Adrenal gland (tissue), 12 donors: ENCODE data around the gene KRT31. TPM values are rescaled to one million over a fixed set of nuclear protein-coding genes. Genes with fewer than 3 reads are reported as not detected.

ENCODE experiments used
- DNase-seq, 7 donors: peaks; one replicate each; pipeline ENCODE4 v3.0.0-alpha.2; 2019 to 2020
- H3K27ac ChIP-seq, 5 donors: fragments of 200-600 bp; sonication (generic) in 4 of 5; 1 replicate in 3 of 5; 2 replicates in 2 of 5; pipeline versions ENCODE4 v1.5.1 to v1.8.0; 2016 to 2020; ENCODE audit warnings: mild to moderate bottlenecking in 1 of 5
- H3K27me3 ChIP-seq: fragments of 200-600 bp; 2 replicates; pipeline ENCODE4 v1.8.0; 2021
- H3K36me3 ChIP-seq, 2 donors: fragments of 200-600 bp; replicated peaks in 1 of 2; 1 replicate in 1 of 2; 2 replicates in 1 of 2; pipeline versions ENCODE4 v1.5.1 to v1.8.0; 2018 to 2022
- H3K4me1 ChIP-seq, 2 donors: fragments of 200-600 bp; replicated peaks in 1 of 2; 1 replicate in 1 of 2; 2 replicates in 1 of 2; pipeline versions ENCODE4 v1.5.1 to v1.8.0; 2018 to 2021
- H3K4me3 ChIP-seq, 4 donors: fragments of 200-600 bp; sonication (generic) in 3 of 4; one replicate each; pipeline ENCODE4 v1.5.1; 2016 to 2018
- H3K9me3 ChIP-seq, 3 donors: fragments of 200-600 bp; sonication (generic) in 1 of 3; replicated peaks in 1 of 3; 1 replicate in 2 of 3; 2 replicates in 1 of 3; pipeline versions ENCODE4 v1.5.1 to v1.8.0; 2016 to 2021
- CTCF ChIP-seq, 6 experiments: fragments of 450-650 bp in 4 of 6; fragments of 200-600 bp in 2 of 6; sonication (generic) in 1 of 6; IDR thresholded peaks; 1 replicate in 5 of 6; 2 replicates in 1 of 6; pipeline versions ENCODE4 v1.5.1 to v1.8.0; 2016 to 2021; ENCODE audit warnings: antibody characterized with exemption in 6 of 6, mild to moderate bottlenecking in 2 of 6, moderate library complexity in 1 of 6
- POLR2A ChIP-seq, 2 donors: fragments of 450-650 bp; IDR thresholded peaks; one replicate each; pipeline ENCODE4 v1.6.1; 2017; ENCODE audit warnings: antibody characterized with exemption in 2 of 2, mild to moderate bottlenecking in 2 of 2, moderate library complexity in 1 of 2
- WGBS, 4 donors: extraction: QIAGEN DNeasy Blood & Tissue Kit in 2 of 4; methylation state at CpG; one replicate each; pipeline versions ENCODE4 v1.1.5 to v1.1.7; 2013 to 2017; 5-methylcytosine and 5-hydroxymethylcytosine counted together
- intact Hi-C, 2 donors: fragments of 100-400 bp; cut with DNase I; formaldehyde crosslinking; loops; one replicate each; pipeline versions ENCODE4 v1.14.1 to v1.15.0; 2022 to 2023
- polyA plus RNA-seq, 3 donors: library from polyadenylated mRNA; stranded (reverse); fragments of 200-250 nt in 2 of 3; fragments of 350-450 nt in 1 of 3; fragmentation: Illumina TruSeq in 1 of 3; extraction: RNeasy Lipid Tissue Mini Kit (QIAGEN cat#74804) in 1 of 3; gene quantifications; one replicate each; pipeline ENCODE4 v1.2.3, GENCODE V29; 2013 to 2014
- total RNA-seq, 9 donors: library from RNA; depleted of rRNA in 4 of 9; stranded (reverse); fragments of >200 nt in 4 of 9; fragments of 120-200 nt in 1 of 9; fragmentation: NEBNext Ultra II Directional in 1 of 9; extraction: Animal tissue kit (Norgen Biotek cat#: 25700) in 1 of 9; gene quantifications; one replicate each; pipeline versions ENCODE4 v1.1.0 to v1.2.4, GENCODE V29; 2013 to 2023
- donor health status: healthy with polysubstance abuse.
- donor health status: Bipolar disorder and iron deficiency.
- donor health status: DM: yes; HTN: yes; CAD: no.
- donor health status: DM: no; HTN: no; CAD: no.
- donor health status: DM: no; HTN: no; CAD: no.
- donor health status: DM: yes; HTN: yes; CAD: no.

Gene KRT31
- total and polyA plus RNA-seq, 12 donors, result not detected

- no peak for DNase-seq
- no peaks in the 10 kb centered on the region for H3K27me3 ChIP-seq
- TF ChIP-seq CTCF (IDR thresholded peaks at IDR 0.05) (no peak), POLR2A (IDR thresholded peaks at IDR 0.05) (no peak)
- 83 to 93% (median 91%) methylated on average over 3 of the region's 3 CpGs for WGBS, 4 donors
- no peaks in the 10 kb centered on the region for H3K36me3 ChIP-seq
- H3K4me3 ChIP-seq, result no peak overlapping the region
- no peaks in the 10 kb centered on the region for H3K9me3 ChIP-seq
- intact Hi-C loops, result no loop called here
- H3K27ac ChIP-seq, result no peak overlapping the region
- H3K4me1 ChIP-seq, result no peaks in the 10 kb centered on the region
Measured at GRCh38 chr17:41345992-41346391, 51.4 kb downstream of the KRT31 start.

Other genes starting within 250 kb of the KRT31 start
Only the 30 nearest of the 31 such genes appear.
- not detected for gene KRTAP4-4, start 236.9 kb downstream of the KRT31 start, total RNA-seq
- not detected for gene KRTAP4-4, start 236.9 kb downstream of the KRT31 start, polyA plus RNA-seq
- gene KRTAP4-3, start 229.4 kb downstream of the KRT31 start, total RNA-seq, result not detected
- gene KRTAP4-3, start 229.4 kb downstream of the KRT31 start, polyA plus RNA-seq, result not detected
- gene KRTAP4-2, start 219.4 kb downstream of the KRT31 start, total RNA-seq, result not detected
- not detected for gene KRTAP4-2, start 219.4 kb downstream of the KRT31 start, polyA plus RNA-seq
- not detected for gene KRTAP4-1, start 212.7 kb downstream of the KRT31 start, total RNA-seq
- not detected for gene KRTAP4-1, start 212.7 kb downstream of the KRT31 start, polyA plus RNA-seq
- gene KRTAP9-1, start 207.7 kb downstream of the KRT31 start, total RNA-seq, result not detected
- not detected for gene KRTAP9-1, start 207.7 kb downstream of the KRT31 start, polyA plus RNA-seq
- not detected for gene KRTAP9-2, start 171.0 kb downstream of the KRT31 start, total RNA-seq
- not detected for gene KRTAP9-2, start 171.0 kb downstream of the KRT31 start, polyA plus RNA-seq
- not detected for gene KRTAP9-3, start 165.2 kb downstream of the KRT31 start, total RNA-seq
- not detected for gene KRTAP9-3, start 165.2 kb downstream of the KRT31 start, polyA plus RNA-seq
- gene KRTAP9-8, start 159.6 kb downstream of the KRT31 start, total RNA-seq, result not detected
- not detected for gene KRTAP9-8, start 159.6 kb downstream of the KRT31 start, polyA plus RNA-seq
- not detected for gene KRTAP9-4, start 147.9 kb downstream of the KRT31 start, total RNA-seq
- gene KRTAP9-4, start 147.9 kb downstream of the KRT31 start, polyA plus RNA-seq, result not detected
- gene KRTAP9-9, start 142.2 kb downstream of the KRT31 start, total RNA-seq, result not detected
- gene KRTAP9-9, start 142.2 kb downstream of the KRT31 start, polyA plus RNA-seq, result not detected
- gene KRTAP9-6, start 132.2 kb downstream of the KRT31 start, total RNA-seq, result not detected
- not detected for gene KRTAP9-6, start 132.2 kb downstream of the KRT31 start, polyA plus RNA-seq
- not detected for gene KRTAP9-7, start 121.9 kb downstream of the KRT31 start, total RNA-seq
- gene KRTAP9-7, start 121.9 kb downstream of the KRT31 start, polyA plus RNA-seq, result not detected
- gene KRTAP29-1, start 94.8 kb downstream of the KRT31 start, total RNA-seq, result not detected
- not detected for gene KRTAP29-1, start 94.8 kb downstream of the KRT31 start, polyA plus RNA-seq
- gene KRTAP16-1, start 88.3 kb downstream of the KRT31 start, total RNA-seq, result not detected
- gene KRTAP16-1, start 88.3 kb downstream of the KRT31 start, polyA plus RNA-seq, result not detected
- gene KRTAP17-1, start 81.9 kb downstream of the KRT31 start, total RNA-seq, result not detected
- gene KRTAP17-1, start 81.9 kb downstream of the KRT31 start, polyA plus RNA-seq, result not detected
- not detected for gene KRT33A, start 46.8 kb downstream of the KRT31 start, total RNA-seq
- not detected for gene KRT33A, start 46.8 kb downstream of the KRT31 start, polyA plus RNA-seq
- gene KRT33B, start 27.8 kb downstream of the KRT31 start, total RNA-seq, result not detected
- gene KRT33B, start 27.8 kb downstream of the KRT31 start, polyA plus RNA-seq, result not detected
- not detected for gene KRT34, start 15.3 kb downstream of the KRT31 start, total RNA-seq
- gene KRT34, start 15.3 kb downstream of the KRT31 start, polyA plus RNA-seq, result not detected
- not detected for gene KRT37, start 27.0 kb upstream of the KRT31 start, total RNA-seq
- not detected for gene KRT37, start 27.0 kb upstream of the KRT31 start, polyA plus RNA-seq
- not detected for gene KRT38, start 43.4 kb upstream of the KRT31 start, total RNA-seq
- not detected for gene KRT38, start 43.4 kb upstream of the KRT31 start, polyA plus RNA-seq
- not detected for gene KRT32, start 69.8 kb upstream of the KRT31 start, total RNA-seq
- not detected for gene KRT32, start 69.8 kb upstream of the KRT31 start, polyA plus RNA-seq
- not detected for gene KRT35, start 83.5 kb upstream of the KRT31 start, total RNA-seq
- not detected for gene KRT35, start 83.5 kb upstream of the KRT31 start, polyA plus RNA-seq
- under 1 TPM in 1 of 9 donors, not detected in 8; 0.28 TPM for gene KRT36, start 92.3 kb upstream of the KRT31 start, total RNA-seq
- gene KRT36, start 92.3 kb upstream of the KRT31 start, polyA plus RNA-seq, result not detected
- gene KRT13, start 108.0 kb upstream of the KRT31 start, total RNA-seq, result 1 to 10 TPM in 1 of 9 donors, under 1 TPM in 2, not detected in 6; 0.54 to 3.5 (median 0.83) TPM
- 10 to 100 TPM in 2 of 3 donors, not detected in 1; 18.6 to 20.0 TPM for gene KRT13, start 108.0 kb upstream of the KRT31 start, polyA plus RNA-seq
- under 1 TPM in 2 of 9 donors, not detected in 7; 0.18 to 0.25 TPM for gene KRT15, start 121.3 kb upstream of the KRT31 start, total RNA-seq
- gene KRT15, start 121.3 kb upstream of the KRT31 start, polyA plus RNA-seq, result under 1 TPM in 2 of 3 donors, not detected in 1; 0.64 to 0.88 TPM
- 10 to 100 TPM in 3 of 9 donors, 1 to 10 TPM in 6; 1.1 to 30.1 (median 4.6) TPM for gene KRT19, start 130.7 kb upstream of the KRT31 start, total RNA-seq
- gene KRT19, start 130.7 kb upstream of the KRT31 start, polyA plus RNA-seq, result 10 to 100 TPM in 2 of 3 donors, 1 to 10 TPM in 1; 3.2 to 49.1 (median 26.1) TPM
- gene KRT9, start 174.5 kb upstream of the KRT31 start, total RNA-seq, result under 1 TPM in 2 of 9 donors, not detected in 7; 0.14 to 0.32 TPM
- gene KRT9, start 174.5 kb upstream of the KRT31 start, polyA plus RNA-seq, result 1 to 10 TPM in 1 of 3 donors, under 1 TPM in 1, not detected in 1; 0.61 to 2.1 TPM
- gene KRT14, start 189.3 kb upstream of the KRT31 start, total RNA-seq, result under 1 TPM in 1 of 9 donors, not detected in 8; 0.35 TPM
- gene KRT14, start 189.3 kb upstream of the KRT31 start, polyA plus RNA-seq, result 1 to 10 TPM in 1 of 3 donors, not detected in 2; 1.2 TPM
- 1 to 10 TPM in 2 of 9 donors, under 1 TPM in 5, not detected in 2; 0.18 to 3.0 (median 0.53) TPM for gene KRT16, start 215.2 kb upstream of the KRT31 start, total RNA-seq
- gene KRT16, start 215.2 kb upstream of the KRT31 start, polyA plus RNA-seq, result 1 to 10 TPM in 2 of 3 donors, not detected in 1; 2.6 to 4.5 TPM
- gene KRT17, start 227.0 kb upstream of the KRT31 start, total RNA-seq, result under 1 TPM in 3 of 9 donors, not detected in 6; 0.39 to 0.55 (median 0.55) TPM
- 1 to 10 TPM in 1 of 3 donors, under 1 TPM in 1, not detected in 1; 0.97 to 1.3 TPM for gene KRT17, start 227.0 kb upstream of the KRT31 start, polyA plus RNA-seq